HG02973 (cell line): Measurements from ENCODE around the gene STX2.
"Not testable (repeated sequence)": the region's sequence is repeated elsewhere in the genome, so short reads cannot be mapped to it uniquely, and the experiment has no call there.

Experiments
- ATAC-seq: cut with Tn5 transposase; IDR thresholded peaks from one replicate; pipeline ENCODE4 v1.9.1; 2021; ENCODE audit warnings: moderate library complexity; ENCODE audit not compliant: unreplicated experiment

Gene STX2

GRCh38 chr12:130768120-130768519 is 70.9 kb downstream of the STX2 start:
- no peak for ATAC-seq

- ATAC-seq: no peak
Measured at GRCh38 chr12:130766470-130766869, 72.6 kb downstream of the STX2 start.

GRCh38 chr12:130765186-130765659 is 73.8 kb downstream of the STX2 start:
- ATAC-seq: no peak

- ATAC-seq: no peak
Measured at GRCh38 chr12:130764475-130765185, 74.4 kb downstream of the STX2 start.

GRCh38 chr12:130764073-130764472 is 75.0 kb downstream of the STX2 start:
- ATAC-seq: no peak

GRCh38 chr12:130762319-130762675 is 76.8 kb downstream of the STX2 start:
- ATAC-seq: no peak

GRCh38 chr12:130761537-130762318 is 77.3 kb downstream of the STX2 start:
- ATAC-seq: no peak

GRCh38 chr12:130754234-130754901 is 84.7 kb downstream of the STX2 start:
- no peak for ATAC-seq

- no peak for ATAC-seq
Measured at GRCh38 chr12:130752692-130753230, 86.3 kb downstream of the STX2 start.

- not testable (repeated sequence) for ATAC-seq
Measured at GRCh38 chr12:130752037-130752436, 87.0 kb downstream of the STX2 start.

- no peak for ATAC-seq
Measured at GRCh38 chr12:130748786-130749185, 90.3 kb downstream of the STX2 start.

GRCh38 chr12:130747867-130748740 is 90.9 kb downstream of the STX2 start:
- peak; percentile 86 for ATAC-seq

GRCh38 chr12:130746546-130746945 is 92.5 kb downstream of the STX2 start:
- no peak for ATAC-seq

GRCh38 chr12:130745921-130746320 is 93.1 kb downstream of the STX2 start:
- no peak for ATAC-seq

GRCh38 chr12:130744274-130744673 is 94.8 kb downstream of the STX2 start:
- ATAC-seq: no peak

GRCh38 chr12:130743606-130744005 is 95.4 kb downstream of the STX2 start:
- ATAC-seq: no peak

- ATAC-seq: no peak
Measured at GRCh38 chr12:130743176-130743575, 95.9 kb downstream of the STX2 start.

- no peak for ATAC-seq
Measured at GRCh38 chr12:130742716-130743115, 96.3 kb downstream of the STX2 start.

GRCh38 chr12:130742112-130742511 is 96.9 kb downstream of the STX2 start:
- no peak for ATAC-seq
